Measurements from ENCODE around the gene SEMA4C. TPM values are rescaled to one million over a fixed set of nuclear protein-coding genes. Genes with fewer than 3 reads are reported as not detected.

SEMA4C gene
- total and polyA plus RNA-seq, 7 donors, result 4.1 to 10.8 (median 9.5) TPM

DNA sequence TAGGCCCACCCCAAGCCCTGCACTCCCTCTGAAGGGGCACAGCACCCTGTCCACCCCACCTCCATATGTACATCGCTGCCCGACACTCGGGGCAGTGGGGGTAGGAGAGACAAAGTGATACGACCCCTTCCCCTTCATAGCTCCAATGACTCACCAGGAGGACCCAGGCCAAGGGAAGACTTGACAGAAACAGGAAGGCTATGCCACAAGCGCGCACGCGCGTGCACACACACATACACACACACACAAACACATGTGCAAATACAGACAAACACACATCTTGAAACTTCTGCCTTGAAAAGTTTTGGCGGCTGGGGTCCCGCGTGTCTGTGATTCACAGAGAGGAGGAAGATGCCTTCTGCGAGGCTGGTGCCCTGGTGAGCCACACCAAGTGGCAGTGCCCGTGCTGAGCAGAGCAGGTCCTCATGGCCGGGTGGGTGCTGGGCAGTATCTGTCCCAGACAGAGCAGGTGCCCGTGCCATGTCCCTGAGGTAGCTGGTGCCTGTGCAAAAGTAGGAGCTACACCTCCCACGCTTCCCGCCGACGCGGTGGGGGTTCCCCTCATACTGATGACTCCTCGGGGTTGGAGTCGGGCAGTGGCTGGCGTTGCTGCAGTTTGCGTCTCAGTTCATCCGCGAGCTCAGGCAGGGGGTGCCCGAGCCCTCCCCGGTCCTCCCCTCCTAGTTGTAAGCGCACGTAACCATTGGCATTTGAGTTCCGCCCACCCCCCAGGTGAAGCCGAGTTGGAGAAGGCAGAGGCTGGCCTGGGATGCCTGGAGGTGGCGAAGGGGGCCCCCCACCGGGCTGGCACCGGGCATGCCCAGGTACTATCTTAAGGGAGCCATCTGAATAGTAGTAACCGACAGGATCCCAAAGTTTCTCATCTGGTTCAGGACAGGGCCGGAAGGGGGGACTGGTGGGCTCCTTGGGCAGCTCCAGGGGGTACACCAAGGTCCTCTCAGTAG is 9.5 kb downstream of the SEMA4C start:
- Histone ChIP-seq H3K27me3 (ENCODE audit: insufficient read depth in 3 of 3, low read length in 2 of 3) (no peaks in the 10 kb centered on the region), H3K36me3 (ENCODE audit: insufficient read depth in 1 of 2, low read depth in 1 of 2) (peaks cover 0 to 52% of the 10 kb centered on the region in 2 donors), H3K9me3 (no peaks in the 10 kb centered on the region), H3K27ac (no peak overlapping the region), H3K4me1 (peaks cover 17% of the 10 kb centered on the region), H3K4me3 (no peak overlapping the region)
- 76 to 80% (median 77%) methylated on average over 37 to 38 of the region's 38 CpGs for WGBS, 3 donors
- intact Hi-C loops (cut with DNase I), result loop anchor here in 1 of 2 donors (1.0 kb wide), 1 partner anchor 88 kb away; no protein-coding TSS in a partner anchor
- TF ChIP-seq, protein P1, sequence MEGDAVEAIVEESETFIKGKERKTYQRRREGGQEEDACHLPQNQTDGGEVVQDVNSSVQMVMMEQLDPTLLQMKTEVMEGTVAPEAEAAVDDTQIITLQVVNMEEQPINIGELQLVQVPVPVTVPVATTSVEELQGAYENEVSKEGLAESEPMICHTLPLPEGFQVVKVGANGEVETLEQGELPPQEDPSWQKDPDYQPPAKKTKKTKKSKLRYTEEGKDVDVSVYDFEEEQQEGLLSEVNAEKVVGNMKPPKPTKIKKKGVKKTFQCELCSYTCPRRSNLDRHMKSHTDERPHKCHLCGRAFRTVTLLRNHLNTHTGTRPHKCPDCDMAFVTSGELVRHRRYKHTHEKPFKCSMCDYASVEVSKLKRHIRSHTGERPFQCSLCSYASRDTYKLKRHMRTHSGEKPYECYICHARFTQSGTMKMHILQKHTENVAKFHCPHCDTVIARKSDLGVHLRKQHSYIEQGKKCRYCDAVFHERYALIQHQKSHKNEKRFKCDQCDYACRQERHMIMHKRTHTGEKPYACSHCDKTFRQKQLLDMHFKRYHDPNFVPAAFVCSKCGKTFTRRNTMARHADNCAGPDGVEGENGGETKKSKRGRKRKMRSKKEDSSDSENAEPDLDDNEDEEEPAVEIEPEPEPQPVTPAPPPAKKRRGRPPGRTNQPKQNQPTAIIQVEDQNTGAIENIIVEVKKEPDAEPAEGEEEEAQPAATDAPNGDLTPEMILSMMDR (IDR thresholded peaks at IDR 0.05), result no peak
- ATAC-seq (no peak), DNase-seq (peak in 1 of 2 donors; percentile 59)

DNA sequence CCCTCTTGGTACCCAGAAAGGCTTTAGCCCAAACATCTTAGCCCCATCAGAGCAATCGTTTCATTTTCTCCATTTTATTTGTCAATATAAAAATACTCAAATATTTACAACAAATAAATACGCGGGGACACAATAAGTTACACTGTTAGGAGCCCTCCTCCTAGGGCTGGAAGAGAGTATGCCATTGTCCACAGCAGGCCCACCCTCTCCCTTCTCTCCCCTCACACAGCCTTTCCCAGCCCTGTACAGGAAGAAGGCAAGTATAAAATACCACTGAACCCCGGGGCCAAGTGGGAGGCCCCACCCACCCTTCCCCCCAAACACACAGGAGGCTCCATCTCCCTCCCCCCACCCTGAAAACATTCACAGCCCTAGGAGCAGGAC is 10.2 kb downstream of the SEMA4C start:
- no peak overlapping the region for H3K27ac ChIP-seq
- ATAC-seq (no peak), DNase-seq (no peak)
- H3K4me1 ChIP-seq, result peaks cover 17% of the 10 kb centered on the region
- WGBS, 3 donors, result 40 to 50% (median 48%) methylated on average over 4 of the region's 4 CpGs
- intact Hi-C loops (cut with DNase I), result loop anchor here in 1 of 2 donors (2.0 kb wide), 1 partner anchor 91 kb away; no protein-coding TSS in a partner anchor
- H3K4me3 ChIP-seq, result no peak overlapping the region
- no peaks in the 10 kb centered on the region for H3K27me3 ChIP-seq (ENCODE audit: insufficient read depth in 3 of 3, low read length in 2 of 3)
- TF ChIP-seq, protein P1 (IDR thresholded peaks at IDR 0.05), result no peak
- no peaks in the 10 kb centered on the region for H3K9me3 ChIP-seq
- peaks cover 0 to 46% of the 10 kb centered on the region in 2 donors for H3K36me3 ChIP-seq (ENCODE audit: insufficient read depth in 1 of 2, low read depth in 1 of 2)

GRCh38 chr2:96859099-96859649 is 10.7 kb downstream of the SEMA4C start:
- intact Hi-C loops (cut with DNase I), result loop anchor here in 1 of 2 donors (2.0 kb wide), 1 partner anchor 92 kb away; no protein-coding TSS in a partner anchor
- TF ChIP-seq, protein P1 (IDR thresholded peaks at IDR 0.05), result no peak
- peak; percentile 69 to 77 for DNase-seq

GRCh38 chr2:96857667-96858372 is 12.1 kb downstream of the SEMA4C start, which contains the start of gene ANKRD39:
ANKRD39 (minus strand) TSS chr2:96858016; CDS start chr2:96857987, 29 bp downstream.
- WGBS, 3 donors, result 0 to 1% (median 1%) methylated on average over 67 to 81 of the region's 81 CpGs
- ATAC-seq (peak; percentile 93 to 96 (median 96)), DNase-seq (peak; percentile 99)
- H3K9me3 ChIP-seq, result no peaks in the 10 kb centered on the region
- peak within 1 kb of the TSS; percentile 88 for H3K4me3 ChIP-seq
- peaks cover 17% of the 10 kb centered on the region for H3K4me1 ChIP-seq
- no peaks in the 10 kb centered on the region for H3K27me3 ChIP-seq (ENCODE audit: insufficient read depth in 3 of 3, low read length in 2 of 3)
- intact Hi-C loops (cut with DNase I), result loop anchor here (1.0 to 2.0 kb wide), 2 partner anchors 93 to 102 kb away; no protein-coding TSS in a partner anchor
- TF ChIP-seq, protein P1 (IDR thresholded peaks at IDR 0.05), result peak; percentile 84
- H3K27ac ChIP-seq, result peak within 1 kb of the TSS; percentile 84
- H3K36me3 ChIP-seq (ENCODE audit: insufficient read depth in 1 of 2, low read depth in 1 of 2), result peaks cover 0 to 45% of the 10 kb centered on the region in 2 donors

More at GRCh38 chr2:96859099-96859649, 10.7 kb downstream of the SEMA4C start:
- peaks cover 17% of the 10 kb centered on the region for H3K4me1 ChIP-seq
- no peak for ATAC-seq
- WGBS, 3 donors, result 50 to 60% (median 51%) methylated on average over 11 of the region's 11 CpGs
- peaks cover 0 to 45% of the 10 kb centered on the region in 2 donors for H3K36me3 ChIP-seq (ENCODE audit: insufficient read depth in 1 of 2, low read depth in 1 of 2)
- H3K27me3 ChIP-seq (ENCODE audit: insufficient read depth in 3 of 3, low read length in 2 of 3), result no peaks in the 10 kb centered on the region
- H3K27ac ChIP-seq, result peak overlapping the region; percentile 84
- H3K4me3 ChIP-seq, result no peak overlapping the region
- H3K9me3 ChIP-seq, result no peaks in the 10 kb centered on the region

Measured in psoas muscle (tissue), 8 donors.